GM21723 (cell line): ENCODE results near the gene MESP2.
A peak's percentile ranks its signal among the peaks of the same experiment; 100 is the strongest.

Experiments
- ATAC-seq: cut with Tn5 transposase; IDR thresholded peaks from one replicate; pipeline ENCODE4 v1.9.1; 2021; ENCODE audit warnings: mild to moderate bottlenecking, moderate library complexity; ENCODE audit not compliant: unreplicated experiment

The MESP2 gene, protein sequence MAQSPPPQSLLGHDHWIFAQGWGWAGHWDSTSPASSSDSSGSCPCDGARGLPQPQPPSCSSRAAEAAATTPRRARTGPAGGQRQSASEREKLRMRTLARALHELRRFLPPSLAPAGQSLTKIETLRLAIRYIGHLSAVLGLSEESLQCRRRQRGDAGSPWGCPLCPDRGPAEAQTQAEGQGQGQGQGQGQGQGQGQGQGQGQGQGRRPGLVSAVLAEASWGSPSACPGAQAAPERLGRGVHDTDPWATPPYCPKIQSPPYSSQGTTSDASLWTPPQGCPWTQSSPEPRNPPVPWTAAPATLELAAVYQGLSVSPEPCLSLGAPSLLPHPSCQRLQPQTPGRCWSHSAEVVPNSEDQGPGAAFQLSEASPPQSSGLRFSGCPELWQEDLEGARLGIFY

GRCh38 chr15:89776274-89777072, at the start of gene MESP2:
Gene MESP2, plus strand, starts transcription at chr15:89776332. Its CDS starts 26 bp downstream, at chr15:89776358.
- peak; percentile 58 for ATAC-seq

DNA sequence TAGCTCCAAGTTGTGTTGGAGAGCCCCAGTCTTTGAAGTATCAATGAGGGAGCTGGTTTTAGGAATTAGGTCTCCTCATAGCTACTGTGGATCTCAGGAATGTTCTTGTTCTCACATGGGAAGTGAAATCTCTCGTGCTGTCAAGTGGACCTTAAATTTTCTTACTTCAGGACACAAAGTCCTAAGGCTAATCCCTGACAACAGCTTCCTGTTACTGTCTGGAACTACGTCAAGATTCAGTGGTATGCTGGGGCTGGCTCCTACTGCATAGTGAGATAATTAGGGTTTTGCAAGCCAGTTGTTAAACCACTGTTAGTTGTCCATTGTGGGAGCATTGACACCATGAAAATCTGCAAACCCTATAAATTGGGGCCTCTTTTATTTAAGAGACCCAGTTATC, 47.9 kb upstream of the MESP2 start:
- ATAC-seq, result no peak

GRCh38 chr15:89731275-89731674, 44.9 kb upstream of the MESP2 start:
- ATAC-seq, result no peak

DNA sequence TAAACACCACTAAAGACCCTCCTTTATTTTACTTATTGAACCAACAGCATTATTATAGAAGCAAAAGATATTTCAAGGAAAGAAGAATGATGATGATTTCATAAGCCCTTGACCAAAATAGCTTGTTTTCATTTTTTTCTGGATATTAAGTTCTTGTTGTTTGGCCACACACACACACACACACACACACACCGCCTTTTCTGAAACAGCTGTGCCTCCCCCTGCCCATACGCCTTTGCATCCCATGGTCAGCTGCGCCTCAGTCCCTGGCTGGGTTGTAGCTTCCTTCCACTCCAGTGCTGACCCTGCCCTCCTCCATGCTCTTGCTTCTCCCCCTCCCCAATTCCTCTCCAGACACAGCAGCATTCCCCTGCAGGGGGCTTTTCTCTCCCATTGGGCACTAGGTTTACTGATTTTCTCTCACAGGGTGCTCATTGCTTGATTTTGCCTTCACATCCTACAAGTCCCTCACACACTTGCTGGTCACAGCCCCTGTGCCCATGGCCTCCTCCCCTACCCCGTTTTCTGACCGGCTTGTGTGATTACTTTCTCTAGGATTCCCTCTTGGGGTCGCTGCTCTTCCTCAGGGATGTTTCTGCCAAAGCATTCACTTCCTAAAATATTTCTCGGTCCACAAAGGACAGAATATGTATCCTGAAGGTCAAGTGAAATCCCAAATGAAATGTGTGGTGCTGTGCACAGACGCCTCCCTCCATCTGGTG, 43.5 kb upstream of the MESP2 start:
- no peak for ATAC-seq

DNA sequence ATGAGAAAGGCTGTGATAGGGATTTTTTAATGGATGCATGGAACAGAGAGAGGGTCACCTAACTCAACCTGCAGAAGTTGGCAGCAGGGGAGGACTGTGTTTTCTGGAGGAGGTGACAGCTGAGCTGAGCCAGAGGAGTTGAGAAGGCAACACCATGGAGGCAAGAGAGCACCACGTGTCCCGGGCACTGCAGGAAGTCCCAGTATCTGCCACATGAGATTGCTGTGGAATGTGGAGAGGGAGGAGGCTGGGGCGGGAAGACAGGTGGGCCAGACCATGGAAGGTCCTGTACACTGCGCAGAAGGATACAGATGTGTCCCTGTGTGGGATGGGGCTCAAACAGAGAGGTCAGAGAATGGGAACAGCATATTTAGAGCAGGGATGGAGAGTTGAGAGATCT, 40.4 kb upstream of the MESP2 start:
- no peak for ATAC-seq

GRCh38 chr15:89740137-89740536, 36.0 kb upstream of the MESP2 start:
- ATAC-seq, result peak; percentile 86

DNA sequence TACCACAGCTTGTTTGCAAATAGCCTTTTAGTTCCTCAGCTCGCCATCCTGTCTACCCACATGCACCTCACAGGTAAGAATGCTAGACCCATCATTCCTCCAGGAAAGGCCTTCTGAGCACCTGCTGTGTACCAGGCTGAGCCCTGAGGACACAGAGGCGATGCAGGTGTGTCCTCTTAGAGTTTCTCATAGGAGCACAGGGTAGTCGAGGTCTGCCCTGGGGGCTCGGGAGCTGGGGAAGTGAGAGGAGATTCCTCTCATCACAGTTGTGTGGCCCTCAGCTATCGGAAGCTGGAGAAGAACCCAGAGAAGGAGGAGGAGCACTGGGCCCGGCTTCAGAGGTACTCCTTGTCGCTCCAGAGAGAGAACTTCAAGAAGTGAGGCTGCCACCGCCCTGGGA, 33.1 kb upstream of the MESP2 start:
- no peak for ATAC-seq

- no peak for ATAC-seq
These were observed 32.5 kb upstream of the MESP2 start for GRCh38 chr15:89743594-89743993.

DNA sequence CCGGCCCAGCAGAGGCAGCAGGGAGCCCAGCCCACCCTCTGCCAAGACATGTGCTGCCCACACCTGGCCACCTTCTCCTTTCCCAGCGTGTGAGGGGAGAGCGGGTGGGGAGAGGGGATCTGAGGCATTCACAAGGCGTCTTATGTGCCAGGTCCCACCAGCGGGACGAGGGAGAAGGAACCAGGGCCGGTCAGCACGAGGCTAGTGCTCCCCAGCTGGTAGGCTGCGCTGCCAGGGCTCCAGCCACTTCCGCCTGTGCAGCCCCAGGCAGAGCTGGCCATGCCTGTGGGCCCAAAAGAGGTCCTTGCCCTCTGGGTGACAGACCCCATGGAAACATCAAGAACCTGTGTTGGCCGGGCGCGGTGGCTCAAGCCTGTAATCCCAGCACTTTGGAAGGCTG, 31.0 kb upstream of the MESP2 start:
- ATAC-seq, result no peak

DNA sequence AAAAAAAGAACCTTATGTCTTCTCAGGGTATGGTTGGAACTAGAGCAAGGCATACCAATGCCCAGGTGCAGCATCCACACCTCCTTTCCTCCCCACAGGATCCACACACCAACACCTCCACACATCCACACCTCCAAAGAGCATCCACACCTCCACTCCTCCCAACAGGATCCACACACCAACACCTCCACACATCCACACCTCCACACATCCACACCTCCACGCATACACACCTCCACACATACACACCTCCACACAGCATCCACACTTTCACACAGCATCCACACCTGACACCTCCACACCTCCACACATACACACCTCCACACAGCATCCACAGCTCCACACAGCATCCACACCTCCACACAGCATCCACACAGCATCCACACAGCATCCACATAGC, 30.4 kb upstream of the MESP2 start:
- no peak for ATAC-seq

GRCh38 chr15:89746386-89746780, 29.7 kb upstream of the MESP2 start:
- ATAC-seq, result no peak

- no peak for ATAC-seq
These were observed 28.1 kb upstream of the MESP2 start for GRCh38 chr15:89747708-89748682.

- ATAC-seq, result no peak
These were observed 27.1 kb upstream of the MESP2 start for GRCh38 chr15:89749054-89749453.

DNA sequence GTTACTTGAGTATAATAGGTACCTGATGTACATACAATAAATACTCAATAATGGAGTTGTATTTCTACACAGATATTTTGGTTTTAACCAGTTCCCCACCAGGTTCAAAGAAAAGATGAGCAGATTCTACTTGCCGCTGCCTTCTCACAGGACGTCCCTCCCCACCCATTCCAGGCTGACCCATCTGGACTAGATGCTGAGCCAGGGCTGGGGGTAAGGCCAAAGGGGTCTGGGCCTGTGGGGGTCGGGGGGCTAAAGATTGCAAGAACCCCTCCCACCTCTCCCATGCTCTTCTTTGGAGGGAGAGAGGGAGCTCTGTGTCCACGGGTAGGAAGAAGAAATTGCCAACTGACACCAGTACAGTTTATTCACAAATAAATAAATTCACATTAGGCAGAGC, 26.6 kb upstream of the MESP2 start:
- ATAC-seq, result no peak

DNA sequence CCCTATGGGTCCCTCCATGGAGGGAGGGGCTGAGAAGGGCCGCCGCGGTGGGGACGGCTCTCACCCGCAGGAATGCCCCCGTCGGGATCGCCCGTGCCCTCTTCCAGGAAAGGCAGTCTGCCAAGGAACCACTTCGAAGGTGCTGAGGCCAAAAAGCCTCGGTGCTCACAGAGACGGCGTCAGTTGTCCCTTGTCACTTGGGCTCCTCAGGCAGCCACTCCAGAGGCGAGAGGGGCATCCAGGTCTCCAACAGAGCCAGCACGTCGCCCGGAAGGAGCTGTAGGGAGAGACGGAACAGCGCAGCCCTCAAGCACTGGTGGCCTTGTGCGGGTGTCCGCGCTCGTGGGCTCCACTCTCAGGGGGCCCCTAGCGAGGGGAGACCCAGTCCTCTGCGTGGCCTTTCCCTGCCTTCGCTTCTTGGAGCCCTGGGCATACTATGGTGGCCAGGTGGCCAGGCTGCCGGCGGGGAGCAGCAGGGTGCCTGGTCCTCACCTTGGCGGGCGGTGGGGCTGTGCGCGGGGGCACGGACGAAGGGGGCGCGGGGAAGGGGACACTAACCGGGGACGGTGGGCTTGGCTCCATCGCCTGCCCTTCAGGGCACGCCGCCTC, 26.1 kb upstream of the MESP2 start:
- ATAC-seq, result no peak

GRCh38 chr15:89750560-89751542, 25.3 kb upstream of the MESP2 start, which contains the start of gene MESP1:
Gene MESP1, minus strand, starts transcription at chr15:89751249. Its CDS starts 18 bp downstream, at chr15:89751231.
- ATAC-seq, result peak; percentile 93

DNA sequence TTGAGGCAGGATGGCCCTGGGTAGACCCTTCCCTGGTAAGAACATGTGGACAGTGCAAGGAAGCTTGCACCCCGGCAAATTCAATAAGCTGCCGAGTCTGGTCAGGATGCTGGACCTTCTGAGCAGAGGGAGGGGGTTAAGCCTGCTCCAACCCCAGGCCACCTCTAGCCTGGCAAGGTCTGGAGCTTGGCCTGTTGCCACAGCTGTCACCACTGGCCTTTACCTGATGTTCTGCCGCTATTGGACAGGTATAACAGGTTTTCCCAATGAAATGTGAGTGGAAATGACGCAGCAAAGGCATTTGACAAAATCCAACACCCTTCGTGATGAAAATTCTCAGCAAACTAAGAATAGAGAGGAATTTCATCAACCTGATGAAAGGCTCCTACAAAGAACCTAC, 24.4 kb upstream of the MESP2 start:
- no peak for ATAC-seq

- no peak for ATAC-seq
These were observed 22.3 kb upstream of the MESP2 start for GRCh38 chr15:89753855-89754254.
